LHCN-M2 (cell line): ENCODE data around the gene CFAP43. TPM values are rescaled to one million over a fixed set of nuclear protein-coding genes. Genes with fewer than 3 reads are reported as not detected.

Experiments
- DNase-seq: peaks from one replicate; pipeline ENCODE4 v3.0.0-alpha.2; 2012; ENCODE audit warnings: low read depth
- polyA plus RNA-seq: library from polyadenylated mRNA; unstranded; fragments of >200 nt; gene quantifications from one replicate; pipeline ENCODE4 v1.2.1, GENCODE V29; 2012; ENCODE audit warnings: missing spikeins
- total RNA-seq: library from RNA; depleted of rRNA; stranded (reverse); fragments of >200 nt; gene quantifications from 2 replicates; pipeline ENCODE4 v1.2.3, GENCODE V29; 2014; rRNA removed

CFAP43 gene, protein sequence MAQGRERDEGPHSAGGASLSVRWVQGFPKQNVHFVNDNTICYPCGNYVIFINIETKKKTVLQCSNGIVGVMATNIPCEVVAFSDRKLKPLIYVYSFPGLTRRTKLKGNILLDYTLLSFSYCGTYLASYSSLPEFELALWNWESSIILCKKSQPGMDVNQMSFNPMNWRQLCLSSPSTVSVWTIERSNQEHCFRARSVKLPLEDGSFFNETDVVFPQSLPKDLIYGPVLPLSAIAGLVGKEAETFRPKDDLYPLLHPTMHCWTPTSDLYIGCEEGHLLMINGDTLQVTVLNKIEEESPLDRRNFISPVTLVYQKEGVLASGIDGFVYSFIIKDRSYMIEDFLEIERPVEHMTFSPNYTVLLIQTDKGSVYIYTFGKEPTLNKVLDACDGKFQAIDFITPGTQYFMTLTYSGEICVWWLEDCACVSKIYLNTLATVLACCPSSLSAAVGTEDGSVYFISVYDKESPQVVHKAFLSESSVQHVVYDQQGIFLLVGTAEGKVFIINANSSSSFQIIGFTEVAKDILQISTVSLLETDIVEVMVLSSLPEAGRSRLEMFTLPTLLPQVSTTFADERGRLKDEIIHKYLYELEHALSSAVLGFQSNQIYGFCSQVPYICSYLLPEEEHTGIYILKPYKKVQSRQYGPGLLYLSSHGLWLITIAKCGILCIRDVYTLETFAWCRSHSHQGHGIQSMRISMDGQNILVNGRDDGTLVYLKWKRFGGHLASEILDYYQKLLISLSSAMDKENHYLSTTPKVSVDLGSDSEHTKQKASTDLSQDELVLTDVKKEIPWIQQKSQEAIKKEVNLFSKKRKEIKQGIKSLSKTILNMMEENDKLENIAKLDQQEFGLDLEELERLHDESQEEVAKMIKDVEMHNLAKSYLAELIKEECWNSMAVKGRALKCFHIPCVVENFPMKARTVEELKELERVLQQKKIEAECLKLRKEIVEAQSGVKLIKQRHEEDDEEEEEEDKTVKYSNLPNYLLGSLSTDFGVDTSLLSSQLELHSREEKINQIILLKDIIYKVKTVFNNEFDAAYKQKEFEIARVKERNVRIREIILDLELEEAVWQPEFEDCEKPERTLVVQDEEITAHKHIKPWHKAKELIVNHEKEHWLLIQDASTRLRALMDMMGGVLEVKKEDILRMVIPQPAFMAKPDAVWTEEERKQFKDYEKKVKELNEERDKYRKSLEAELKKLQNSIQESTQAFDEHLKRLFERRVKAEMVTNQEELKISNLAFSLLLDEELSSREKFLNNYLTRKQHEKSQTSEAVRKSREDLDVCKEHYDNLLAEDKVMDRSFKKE (N-terminal part only)
- 0.06 TPM in 1 of 2 replicates, not detected in the other for total RNA-seq
- polyA plus RNA-seq: not detected

DNA sequence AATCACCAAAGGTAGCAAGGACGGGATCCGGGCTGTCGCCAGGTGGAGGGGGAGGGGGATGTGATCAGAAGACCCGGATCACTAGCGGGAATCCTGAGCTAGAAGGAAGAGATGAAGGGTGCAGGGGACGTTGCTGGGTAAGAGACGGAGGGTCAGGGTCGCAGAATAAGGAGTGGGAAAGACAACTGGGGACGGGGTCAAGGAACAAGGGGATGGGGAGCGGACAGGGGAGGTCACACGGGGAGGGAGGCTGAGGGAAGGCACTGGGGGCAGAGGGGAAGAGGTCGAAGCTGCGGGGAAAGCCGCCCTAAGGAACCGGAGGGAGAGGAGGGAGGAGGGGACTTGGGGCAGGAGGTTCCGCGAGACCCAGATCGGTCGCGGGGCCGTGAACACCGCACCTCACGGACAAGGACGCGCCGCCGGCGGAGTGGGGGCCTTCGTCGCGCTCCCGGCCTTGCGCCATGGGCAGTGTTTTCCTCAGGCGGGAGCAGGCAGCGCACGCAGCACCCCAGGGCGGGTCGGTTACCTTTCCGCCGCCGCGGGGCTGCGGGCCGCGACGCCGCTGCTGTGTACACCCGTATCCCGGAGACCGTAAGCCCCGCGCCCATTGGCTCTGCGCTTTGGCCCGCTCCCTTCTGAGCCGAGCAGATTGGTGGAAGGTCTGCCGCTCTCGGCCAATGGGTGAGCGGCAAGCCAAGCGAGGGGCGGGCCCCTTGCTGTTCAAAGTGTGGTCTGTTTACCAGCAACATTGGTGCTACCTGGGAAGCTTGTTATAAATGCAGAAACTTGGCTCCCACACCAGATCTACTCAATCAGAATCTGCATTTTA lies at the start of gene CFAP43:
Gene CFAP43 (minus strand): TSS at position 581 of the 829 bp plus-strand sequence. CDS start 118 bp downstream, at position 463.
- peak; percentile 92 for DNase-seq

DNA sequence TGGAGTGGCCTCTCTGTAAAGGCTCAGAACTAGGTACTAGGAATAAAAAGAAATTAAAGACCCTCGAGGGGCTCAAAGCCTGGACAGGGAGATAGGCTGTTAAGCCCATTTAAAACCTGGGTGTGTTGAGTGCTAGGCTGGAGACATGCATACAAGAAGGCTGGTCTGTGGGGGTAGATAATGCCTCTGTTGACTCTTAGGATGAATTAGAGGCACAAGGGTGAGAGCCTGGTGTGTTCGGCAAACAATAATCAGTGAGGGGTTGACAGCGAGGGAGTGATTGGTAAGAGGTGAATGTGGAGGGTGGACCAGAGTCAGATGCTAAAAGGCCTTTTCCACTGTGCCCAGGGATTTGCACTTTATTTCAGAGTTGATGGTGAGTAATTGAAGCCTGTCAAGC lies 49.5 kb upstream of the CFAP43 start:
- DNase-seq: no peak

DNA sequence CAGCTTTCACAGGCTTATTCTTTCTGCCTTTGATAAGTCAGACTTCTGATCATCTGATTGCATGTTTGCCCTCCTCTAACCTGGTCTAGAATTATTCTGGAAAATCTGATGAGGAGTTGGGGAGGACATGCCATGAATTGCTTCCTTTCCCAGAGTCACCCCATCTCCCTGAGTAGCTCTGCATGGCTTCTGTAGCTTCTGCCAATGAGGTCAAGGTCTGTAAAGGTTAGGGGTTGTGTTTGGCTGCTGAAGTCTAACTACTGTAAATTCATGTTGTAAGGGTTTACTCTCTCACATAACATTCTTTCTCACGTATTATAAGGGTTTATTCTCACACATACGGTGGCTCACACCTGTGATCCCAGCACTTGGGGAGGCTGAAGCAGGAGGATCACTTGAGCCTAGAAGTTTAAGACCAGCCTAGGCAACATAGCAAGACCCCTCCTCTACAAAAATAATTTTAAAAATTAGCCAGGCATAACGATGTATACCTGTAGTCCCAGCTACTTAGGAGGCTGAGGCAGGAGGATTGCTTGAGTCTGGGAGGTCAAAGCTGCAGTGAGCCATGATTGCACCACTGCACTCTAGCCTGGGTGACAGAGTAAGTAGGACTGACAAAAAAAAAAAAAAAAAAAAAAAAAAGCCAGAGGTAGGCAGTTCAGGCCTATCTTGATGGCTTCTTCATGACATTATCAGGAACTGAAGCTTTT lies 47.5 kb upstream of the CFAP43 start:
- no peak for DNase-seq

DNA sequence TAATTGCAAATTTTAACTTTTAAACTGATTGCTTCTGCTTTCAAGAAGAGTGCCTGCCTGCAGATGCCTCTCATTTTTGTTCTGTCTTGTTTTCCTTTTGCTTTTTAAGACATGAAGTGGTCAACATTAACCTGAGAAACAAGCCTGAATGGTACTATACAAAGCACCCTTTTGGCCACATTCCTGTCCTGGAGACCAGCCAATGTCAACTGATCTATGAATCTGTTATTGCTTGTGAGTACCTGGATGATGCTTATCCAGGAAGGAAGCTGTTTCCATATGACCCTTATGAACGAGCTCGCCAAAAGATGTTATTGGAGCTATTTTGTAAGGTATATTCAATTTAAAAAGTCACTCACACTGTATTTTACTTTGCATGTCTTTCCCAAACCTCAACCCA lies 45.6 kb upstream of the CFAP43 start:
- DNase-seq: no peak

DNA sequence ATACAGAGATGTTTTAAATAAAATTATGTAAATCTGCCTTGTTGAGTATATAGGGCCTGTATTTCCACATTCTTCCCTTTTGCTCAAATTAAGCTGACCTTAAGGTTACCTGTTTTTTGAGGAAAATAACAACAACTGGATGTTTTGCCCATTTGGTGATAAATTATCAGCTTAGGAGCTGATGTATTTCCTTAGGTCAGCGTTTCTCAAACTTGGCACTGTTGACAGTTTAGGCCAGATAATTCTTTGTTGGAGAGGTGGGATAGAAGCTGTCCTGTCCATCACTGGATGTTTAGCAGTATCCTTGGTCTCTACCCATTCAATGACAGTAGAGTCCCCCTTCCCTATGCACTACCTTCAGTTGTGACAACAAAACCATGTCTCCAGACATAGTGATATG lies 44.0 kb upstream of the CFAP43 start:
- no peak for DNase-seq

DNA sequence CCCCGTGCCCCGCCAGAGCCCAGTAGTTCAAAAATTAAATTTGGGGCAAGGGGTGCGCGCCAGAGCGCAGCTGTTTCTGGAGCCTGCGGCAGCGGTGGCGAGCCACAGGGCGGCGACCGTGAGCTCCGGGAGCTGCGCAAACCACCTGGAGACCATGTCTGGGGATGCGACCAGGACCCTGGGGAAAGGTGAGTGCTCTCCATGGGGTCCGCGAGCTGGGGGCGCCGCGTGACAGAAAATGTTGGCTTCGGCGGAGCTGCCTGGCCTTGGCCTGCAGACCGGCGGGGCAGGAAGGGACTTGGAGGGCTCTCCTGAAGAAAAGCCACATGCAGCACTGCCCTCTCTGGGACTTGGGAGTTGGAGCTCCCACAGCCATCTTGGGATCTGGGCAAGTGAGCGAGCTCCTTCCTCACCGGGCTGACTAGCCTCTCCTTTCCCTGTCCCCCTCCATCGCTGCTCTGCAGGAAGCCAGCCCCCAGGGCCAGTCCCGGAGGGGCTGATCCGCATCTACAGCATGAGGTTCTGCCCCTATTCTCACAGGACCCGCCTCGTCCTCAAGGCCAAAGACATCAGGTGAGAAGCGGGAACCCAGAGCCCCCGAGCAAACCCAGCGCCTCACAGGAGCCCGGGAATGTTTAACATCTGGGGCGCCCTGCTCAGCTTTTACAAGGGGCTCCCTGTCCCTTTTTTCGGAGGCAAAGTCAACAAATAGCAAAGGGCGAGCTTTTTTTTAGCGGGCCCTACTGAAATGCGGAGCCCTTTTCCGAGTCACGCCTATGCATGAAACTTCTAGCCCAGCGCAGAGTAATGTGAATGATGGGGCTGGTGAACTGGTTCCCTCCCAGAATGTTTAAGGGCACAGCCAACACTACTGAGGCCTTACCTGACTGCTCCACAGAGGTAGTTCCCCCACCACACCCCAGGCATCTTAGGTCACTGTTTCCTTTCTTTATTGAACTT lies 42.9 kb upstream of the CFAP43 start:
- no peak for DNase-seq

DNA sequence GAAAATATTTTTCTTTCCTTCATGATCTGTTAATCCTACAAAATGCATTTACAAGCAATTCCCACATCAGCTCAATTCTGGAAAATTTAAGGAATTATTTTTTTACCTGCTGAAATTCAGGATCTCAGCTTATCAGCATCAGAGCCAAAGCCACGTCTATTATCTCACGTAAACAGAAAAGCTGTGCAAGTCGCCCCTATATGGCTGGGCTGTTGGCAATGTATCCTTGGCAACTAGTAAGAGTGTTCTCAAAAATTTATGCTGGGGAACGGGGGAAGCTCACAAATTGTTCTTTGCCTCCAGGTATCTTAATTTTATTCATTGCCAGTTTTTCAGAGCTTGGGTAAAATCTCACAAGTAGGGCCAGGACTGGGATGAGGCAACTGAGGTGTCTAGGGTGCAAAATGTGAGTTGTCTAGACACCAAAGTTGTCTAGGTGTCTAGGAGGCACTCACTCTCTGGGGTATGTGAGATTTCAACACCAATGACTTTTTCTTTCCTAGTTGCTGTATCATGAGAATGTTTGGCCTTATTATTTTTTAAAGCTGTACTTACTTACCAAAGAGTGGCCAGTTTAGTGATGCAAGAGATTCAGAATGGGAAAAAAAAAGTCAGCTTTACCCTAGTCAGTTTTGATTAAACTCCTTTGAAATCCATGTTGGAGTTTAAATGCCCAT lies 41.9 kb upstream of the CFAP43 start:
- DNase-seq: no peak

DNA sequence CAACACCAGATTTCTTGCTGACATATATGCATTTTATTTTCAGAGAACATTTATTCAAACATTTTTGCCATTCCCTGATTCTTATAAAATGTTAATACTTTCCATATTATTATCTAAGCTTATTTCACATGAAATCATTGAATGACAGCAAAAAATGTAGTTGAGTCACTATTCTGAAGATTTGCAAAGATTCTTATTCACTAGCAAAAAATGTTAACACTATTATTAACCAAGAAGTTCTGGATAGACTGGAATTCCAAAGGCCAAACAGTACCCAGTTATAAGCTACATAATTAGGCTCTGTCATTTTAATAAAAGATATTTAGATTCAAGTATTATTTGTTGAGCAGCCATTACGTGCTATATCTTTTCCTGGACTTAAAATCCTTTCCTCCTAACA lies 41.1 kb upstream of the CFAP43 start:
- no peak for DNase-seq

DNA sequence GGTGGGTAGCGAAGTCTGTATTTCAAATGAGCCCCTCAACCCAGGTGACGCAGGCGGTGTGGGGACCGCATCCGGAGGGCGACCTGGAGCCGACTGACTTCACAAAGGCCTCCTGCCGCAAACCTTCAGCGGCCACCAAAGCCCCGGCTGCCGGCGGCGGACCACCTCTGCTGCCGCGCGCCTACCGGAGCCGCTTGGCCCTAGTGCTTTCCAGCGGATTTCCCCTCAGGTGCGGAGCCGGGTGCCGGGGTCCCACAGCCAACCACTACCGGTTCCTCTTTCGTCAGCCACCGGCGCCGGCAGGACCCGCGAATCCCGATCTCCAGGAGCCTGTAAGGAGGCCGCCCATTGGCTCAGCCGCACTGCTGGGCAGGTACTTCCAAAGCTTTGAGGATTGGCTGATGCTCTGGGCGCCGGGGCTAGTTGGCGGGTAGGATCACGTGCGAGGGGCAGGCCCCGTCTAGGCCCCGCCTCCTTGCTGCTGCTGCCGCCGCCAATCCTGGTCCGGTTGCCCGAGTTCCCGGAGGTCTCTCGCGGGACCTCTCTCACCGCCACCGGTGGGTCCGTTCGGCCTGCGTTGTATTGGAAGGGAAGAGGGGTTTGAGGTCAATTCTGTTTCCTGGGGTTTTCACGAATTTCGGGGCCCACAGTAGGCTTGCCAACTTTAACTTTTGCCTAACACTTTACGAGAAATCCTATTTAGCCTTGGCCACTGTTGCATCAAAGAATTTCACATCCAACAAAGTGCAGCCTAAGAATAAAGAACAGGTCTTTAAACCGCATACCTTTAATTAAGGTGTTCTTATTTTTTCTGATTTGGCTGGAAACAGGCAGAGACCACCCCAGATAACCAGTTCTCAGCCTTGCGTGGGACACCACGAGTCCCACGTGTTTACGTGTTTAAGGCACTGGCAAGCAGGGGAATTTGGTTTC lies 36.8 kb upstream of the CFAP43 start, which contains the start of gene GSTO2:
Gene GSTO2 (plus strand): TSS at position 472 of the 933 bp plus-strand sequence. CDS start 5,732 bp downstream, outside the sequence.
- DNase-seq: no peak

DNA sequence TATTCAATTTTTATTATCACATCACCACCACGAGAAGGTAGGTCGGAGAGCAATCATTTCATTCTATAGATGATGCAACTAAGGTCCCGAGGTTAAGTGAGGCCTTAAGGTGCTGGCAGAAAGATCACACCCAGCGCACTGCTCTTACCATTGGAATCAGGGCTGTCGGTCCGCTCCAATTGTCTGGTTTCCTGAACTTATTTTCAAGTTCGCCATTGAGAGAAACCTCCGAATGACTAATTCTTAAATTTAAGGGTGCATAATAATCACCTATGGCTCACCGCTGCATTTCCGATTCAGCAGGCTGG lies 36.2 kb upstream of the CFAP43 start:
- no peak for DNase-seq

DNA sequence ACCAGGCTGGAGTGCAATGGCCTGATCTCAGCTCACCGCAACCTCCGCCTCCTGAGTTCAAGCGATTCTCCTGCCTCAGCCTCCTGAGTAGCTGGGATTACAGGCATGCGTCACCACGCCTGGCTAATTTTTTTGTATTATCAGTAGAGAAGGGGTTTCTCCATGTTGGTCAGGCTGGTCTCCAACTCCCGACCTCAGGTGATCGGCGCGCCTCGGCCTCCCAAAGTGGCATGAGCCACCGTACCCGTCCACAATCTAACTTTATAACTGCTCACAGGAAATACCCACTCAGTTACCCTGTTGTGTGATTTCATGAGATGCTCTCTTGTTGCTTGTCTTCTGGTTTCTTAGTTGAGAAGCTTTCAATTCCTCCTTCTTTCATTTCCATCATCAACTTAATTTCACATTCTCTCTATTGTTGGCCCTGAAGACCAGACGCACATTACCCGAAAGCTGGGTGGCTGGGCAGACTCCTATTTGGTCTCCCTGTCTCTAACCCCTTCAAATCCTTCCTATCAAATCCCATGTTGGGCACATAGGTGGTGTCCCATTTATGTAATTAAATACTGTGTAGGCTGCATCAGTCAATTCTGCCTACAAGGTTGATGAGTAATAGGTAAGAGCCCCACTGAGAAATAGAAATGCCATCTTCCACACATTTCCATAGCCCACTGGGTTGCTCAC lies 35.7 kb upstream of the CFAP43 start:
- no peak for DNase-seq

DNA sequence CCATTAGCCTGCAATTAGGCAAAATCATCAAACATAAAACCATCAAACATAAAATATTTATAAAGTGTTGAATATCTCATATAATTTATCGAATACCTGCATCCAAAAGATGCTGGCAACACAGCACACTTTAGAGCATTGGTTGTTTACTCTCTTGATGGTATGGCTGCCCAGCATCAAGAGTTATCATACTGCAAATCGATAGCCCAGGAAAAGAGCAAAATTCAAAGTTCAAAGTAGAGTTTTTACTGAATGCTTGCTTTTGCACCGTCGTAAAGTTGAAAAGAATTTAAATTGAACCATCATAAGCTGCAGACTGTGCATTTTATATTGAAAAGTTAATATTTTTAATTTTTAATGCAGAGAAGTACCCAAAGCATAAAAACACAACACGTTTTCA lies 32.6 kb upstream of the CFAP43 start:
- no peak for DNase-seq

DNA sequence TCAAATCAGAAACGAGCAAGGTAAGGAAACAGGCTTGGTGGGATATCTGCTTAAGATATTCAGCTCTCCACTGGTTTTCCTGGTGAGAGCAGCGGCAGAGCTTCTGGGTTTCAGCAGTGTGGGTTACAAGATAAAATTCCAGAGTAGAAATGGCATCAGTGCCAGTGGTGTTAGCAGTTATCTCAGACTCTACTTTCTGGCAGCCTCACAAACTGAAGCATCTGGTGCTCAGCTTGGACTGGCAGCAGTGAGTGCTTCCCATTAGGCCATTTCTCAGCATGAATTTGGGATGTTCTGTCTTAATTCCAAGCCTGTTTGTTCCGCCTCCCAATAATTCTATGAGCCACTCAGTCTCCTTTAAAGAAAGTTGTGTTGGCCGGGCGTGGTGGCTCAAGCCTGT lies 29.9 kb upstream of the CFAP43 start:
- DNase-seq: no peak

DNA sequence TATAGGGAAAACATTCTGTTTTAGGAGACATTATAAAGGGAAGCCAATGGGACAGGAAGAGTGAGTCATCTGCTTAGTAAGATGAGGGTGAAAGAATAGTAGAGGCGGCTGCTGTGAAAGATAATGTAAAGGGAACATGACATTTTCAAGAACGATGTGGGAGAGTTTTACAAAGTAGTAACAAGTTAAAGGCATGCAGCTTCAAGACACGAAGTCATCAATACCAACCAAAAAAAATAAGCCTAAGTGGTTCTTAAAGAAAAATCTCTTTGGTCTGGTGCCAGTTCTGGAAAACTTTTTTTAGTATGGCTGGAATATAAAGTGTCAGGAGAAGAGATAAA lies 28.6 kb upstream of the CFAP43 start:
- DNase-seq: peak; percentile 65

DNA sequence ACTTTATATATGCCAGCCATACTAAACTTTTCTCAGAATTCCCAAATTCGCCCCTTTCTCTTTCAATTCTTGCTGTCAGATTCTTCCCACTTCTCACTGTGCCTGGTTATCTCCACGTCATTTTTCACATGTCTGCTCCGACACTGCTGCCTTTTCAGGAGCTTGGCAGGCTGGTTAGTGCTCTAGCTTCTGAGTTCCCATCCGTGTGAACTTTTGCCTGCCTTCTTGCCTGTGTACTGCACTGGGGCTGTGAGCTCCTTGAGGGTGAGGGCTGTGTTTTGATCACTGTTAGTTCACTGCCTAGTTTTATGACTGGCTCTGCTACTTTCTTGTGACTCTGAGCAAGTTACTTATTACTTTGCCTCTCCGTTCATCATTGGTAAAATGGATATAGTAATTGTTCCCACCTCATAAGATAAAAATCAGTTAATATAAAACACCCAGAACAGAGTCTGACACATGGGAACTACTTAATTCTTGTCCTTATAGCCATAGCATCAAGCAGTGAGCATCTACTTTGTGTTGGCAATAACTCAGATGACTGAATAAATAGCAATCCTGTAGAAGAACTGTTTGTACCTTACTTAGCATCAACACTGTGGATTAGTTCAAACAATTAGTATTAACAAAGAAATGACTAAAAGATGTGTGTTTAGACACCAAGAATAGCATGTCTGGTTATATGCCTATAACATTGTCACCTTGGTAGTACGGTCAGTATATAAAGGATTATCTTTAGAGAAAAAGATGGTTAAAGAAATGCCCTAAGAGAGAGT lies 28.0 kb upstream of the CFAP43 start:
- peak; percentile 45 for DNase-seq

DNA sequence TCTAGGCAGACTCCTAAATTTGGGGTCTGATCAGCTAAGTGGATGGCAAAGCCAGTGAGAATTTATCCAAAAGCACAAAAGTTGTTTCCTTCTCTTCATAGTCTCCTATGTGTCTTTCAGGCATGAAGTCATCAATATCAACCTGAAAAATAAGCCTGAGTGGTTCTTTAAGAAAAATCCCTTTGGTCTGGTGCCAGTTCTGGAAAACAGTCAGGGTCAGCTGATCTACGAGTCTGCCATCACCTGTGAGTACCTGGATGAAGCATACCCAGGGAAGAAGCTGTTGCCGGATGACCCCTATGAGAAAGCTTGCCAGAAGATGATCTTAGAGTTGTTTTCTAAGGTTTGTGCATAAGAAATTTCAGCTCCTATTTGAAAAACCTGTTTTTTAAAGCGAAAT lies 27.3 kb upstream of the CFAP43 start:
- DNase-seq: no peak
